ENCODE results near the gene DGKZ.

Gene DGKZ

Small RNA genes lying within 50 kb of the gene (small RNA-seq; reads per million reads assigned to genes)
- gene MIR4688 (ENCODE audit: insufficient read depth): 1.1 reads per million

Data from mesendoderm (in vitro differentiated cells).